ENCODE measurements around the gene SH3BP2. TPM values are rescaled to one million over a fixed set of nuclear protein-coding genes. Genes with fewer than 3 reads are reported as not detected.

The SH3BP2 gene
- total RNA-seq, 5 donors from 2014 or later (not counting 1 experiment from before 2014, with no cell fraction given), result 44.0 to 68.2 (median 49.7) TPM

- peak; percentile 26 to 89 (median 77) for DNase-seq
- H3K36me3 ChIP-seq (ENCODE audit: control insufficient read depth in 2 of 2, extremely low read depth in 1 of 2, insufficient read depth in 1 of 2, low read length in 1 of 2), result peaks cover 9 to 65% of the 10 kb centered on the region in 2 donors
- H3K4me1 ChIP-seq (ENCODE audit: control insufficient read depth in 1 of 2, extremely low read depth in 1 of 2, insufficient read depth in 2 of 2, low read length in 2 of 2), result peaks cover 0 to 29% of the 10 kb centered on the region in 2 experiments
- peak overlapping the region; percentile 39 to 49 (median 41) for H3K4me3 Mint-ChIP-seq
- ChIA-PET POLR2A (interaction anchor here (0.6 to 1.2 kb wide), 3 partner anchors 10 to 50 kb away, joined by 3 read pairs; no protein-coding TSS in a partner anchor), CTCF (interaction anchor here in 1 of 2 donors (0.6 kb wide), 2 partner anchors 14 to 21 kb away, joined by 7 to 8 read pairs; no protein-coding TSS in a partner anchor)
- H3K27me3 Mint-ChIP-seq, result no peaks in the 10 kb centered on the region
- H3K27ac ChIP-seq (ENCODE audit: low read length), result peak overlapping the region; percentile 98
- WGBS (ENCODE audit: insufficient coverage), result 23% methylated on average over 16 of the region's 21 CpGs
- no peaks in the 10 kb centered on the region for H3K9me3 ChIP-seq
- H3K9me3 Mint-ChIP-seq, result no peaks in the 10 kb centered on the region
- H3K4me1 Mint-ChIP-seq, result peaks cover 22 to 46% (median 33%) of the 10 kb centered on the region in 3 donors
- peak overlapping the region; percentile 89 to 91 for H3K27ac Mint-ChIP-seq
- H3K27me3 ChIP-seq (replicated peaks in 1 of 2; ENCODE audit: control insufficient read depth in 2 of 2, extremely low read depth in 1 of 2, insufficient read depth in 2 of 2, low read length in 1 of 2), result no peaks in the 10 kb centered on the region
- no peak overlapping the region for H3K4me3 ChIP-seq (ENCODE audit: control insufficient read depth in 1 of 2, extremely low read depth in 1 of 2, low read length in 1 of 2)
- peaks cover 37% of the 10 kb centered on the region for H3K36me3 Mint-ChIP-seq
- peak; percentile 93 to 96 (median 94) for ATAC-seq (replicated peaks in 1 of 4)
These were observed 46.7 kb upstream of the SH3BP2 start for GRCh38 chr4:2745981-2746806.

DNA sequence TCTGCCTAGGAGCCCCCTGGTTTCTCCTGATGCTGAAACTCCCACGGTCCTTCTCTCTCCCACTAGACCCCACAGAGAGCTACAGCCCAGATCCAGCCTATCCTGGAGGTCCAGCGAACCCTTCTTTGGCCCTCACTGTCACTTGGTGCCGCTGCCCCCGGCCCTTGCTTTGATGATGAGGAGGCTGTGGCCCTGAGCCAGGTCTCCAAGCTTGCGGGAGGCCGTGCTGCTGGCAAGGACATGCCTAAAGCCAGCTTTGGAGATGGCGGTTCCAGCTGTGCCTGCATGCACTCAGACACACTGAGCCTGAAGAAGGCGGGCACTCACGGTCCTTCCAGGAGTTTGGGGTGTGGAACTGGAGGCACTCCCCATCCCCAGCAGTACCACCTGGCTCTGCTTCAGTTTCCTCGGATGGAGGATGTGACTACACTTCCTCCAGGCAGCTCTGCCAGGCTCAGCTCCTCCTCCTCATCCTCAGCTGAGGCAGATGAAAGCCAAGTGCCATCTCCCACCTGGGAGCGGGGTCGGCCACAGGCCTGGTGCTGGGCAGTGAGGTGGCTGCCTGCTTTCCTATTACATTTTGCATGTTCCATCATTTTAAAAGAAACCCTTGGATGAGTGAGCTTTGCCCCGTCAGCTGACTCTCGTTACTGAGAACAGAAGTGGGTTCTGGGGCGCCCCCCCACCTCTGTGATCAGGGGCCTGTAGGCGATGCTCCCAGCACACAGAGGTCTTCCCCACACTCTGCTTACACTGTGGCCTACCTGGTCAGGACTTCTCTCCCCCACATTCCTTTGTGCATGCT, 45.8 kb upstream of the SH3BP2 start:
- POLR2A ChIA-PET, result interaction anchor here in 1 of 2 donors (0.6 to 1.2 kb wide), 4 partner anchors 11 to 1890 kb away, joined by 3 read pairs; no protein-coding TSS in a partner anchor
- Histone ChIP-seq H3K27me3 (replicated peaks in 1 of 2; ENCODE audit: control insufficient read depth in 2 of 2, extremely low read depth in 1 of 2, insufficient read depth in 2 of 2, low read length in 1 of 2) (no peaks in the 10 kb centered on the region), H3K4me3 (ENCODE audit: control insufficient read depth in 1 of 2, extremely low read depth in 1 of 2, low read length in 1 of 2) (no peak overlapping the region), H3K36me3 (ENCODE audit: control insufficient read depth in 2 of 2, extremely low read depth in 1 of 2, insufficient read depth in 1 of 2, low read length in 1 of 2) (peaks cover 9 to 62% of the 10 kb centered on the region in 2 donors), H3K27ac (ENCODE audit: low read length) (peak overlapping the region; percentile 98), H3K9me3 (no peaks in the 10 kb centered on the region), H3K4me1 (ENCODE audit: control insufficient read depth in 1 of 2, extremely low read depth in 1 of 2, insufficient read depth in 2 of 2, low read length in 2 of 2) (peaks cover 0 to 31% of the 10 kb centered on the region in 2 experiments)
- peak overlapping the region; percentile 1 to 39 (median 31) for H3K4me3 Mint-ChIP-seq
- H3K27me3 Mint-ChIP-seq, result no peaks in the 10 kb centered on the region
- no peaks in the 10 kb centered on the region for H3K9me3 Mint-ChIP-seq
- ATAC-seq (replicated peaks in 1 of 4) (no peak), DNase-seq (no peak)
- CTCF ChIA-PET, result interaction anchor here in 1 of 2 donors (0.6 kb wide), 1 partner anchor 13 kb away, joined by 7 read pairs; no protein-coding TSS in a partner anchor
- H3K36me3 Mint-ChIP-seq, result peaks cover 37% of the 10 kb centered on the region
- peaks cover 31 to 49% (median 33%) of the 10 kb centered on the region in 3 donors for H3K4me1 Mint-ChIP-seq
- H3K27ac Mint-ChIP-seq, result peak overlapping the region; percentile 89 to 91
- 79% methylated on average over 9 of the region's 16 CpGs for WGBS (ENCODE audit: insufficient coverage)

DNA sequence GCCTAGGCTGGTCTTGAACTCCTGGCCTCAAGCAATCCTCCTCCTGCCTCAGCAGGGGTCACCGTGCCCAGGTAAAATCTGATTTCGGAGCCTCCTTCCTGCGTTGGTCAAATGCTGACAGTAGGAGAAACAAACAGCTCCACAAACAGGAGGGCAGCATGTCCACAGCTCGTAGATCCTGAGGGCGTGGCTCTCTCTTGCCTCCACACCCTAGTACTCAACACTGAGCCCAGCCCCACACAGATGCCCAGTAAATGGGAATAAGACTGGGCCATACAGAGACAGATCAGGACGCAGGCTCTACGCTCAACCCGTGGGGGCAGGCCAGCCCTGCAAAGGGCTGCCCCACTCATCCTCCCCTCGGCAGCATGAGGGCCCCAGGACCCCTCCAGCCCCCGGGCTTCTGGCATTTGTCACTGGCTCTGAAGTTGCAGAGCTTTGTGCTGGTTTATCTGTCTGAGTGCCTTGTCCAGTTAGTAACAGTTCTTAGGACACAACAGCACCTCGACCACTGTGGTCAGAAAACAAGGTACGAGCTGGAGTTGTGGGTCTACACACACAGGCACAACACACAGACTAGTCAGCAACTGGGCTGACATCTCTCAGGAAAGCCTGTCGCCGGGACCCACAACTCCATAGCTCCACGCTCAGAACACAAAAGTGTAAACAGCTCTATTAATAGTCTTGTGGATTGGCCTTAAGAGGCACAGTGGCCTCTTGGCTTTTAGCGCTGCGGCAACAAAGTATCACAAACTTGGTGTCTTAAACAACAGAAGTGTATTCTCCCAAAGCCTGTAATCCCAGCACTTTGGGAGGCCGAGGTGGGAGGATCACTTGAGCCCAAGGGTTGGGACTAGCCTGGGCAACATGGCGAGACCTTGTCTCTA, 41.9 kb upstream of the SH3BP2 start:
- Mint-ChIP-seq H3K27ac (peak overlapping the region in 1 of 2 donors; percentile 34), H3K9me3 (no peaks in the 10 kb centered on the region), H3K4me3 (no peak overlapping the region), H3K27me3 (no peaks in the 10 kb centered on the region), H3K4me1 (peaks cover 39 to 58% (median 54%) of the 10 kb centered on the region in 3 donors), H3K36me3 (peaks cover 15% of the 10 kb centered on the region)
- ChIA-PET CTCF (no interaction called here), POLR2A (interaction anchor here (0.6 to 0.7 kb wide), 4 partner anchors 20 to 531 kb away, joined by 3 to 5 read pairs (median 4); no protein-coding TSS in a partner anchor)
- Histone ChIP-seq H3K4me3 (ENCODE audit: control insufficient read depth in 1 of 2, extremely low read depth in 1 of 2, low read length in 1 of 2) (no peak overlapping the region), H3K27me3 (replicated peaks in 1 of 2; ENCODE audit: control insufficient read depth in 2 of 2, extremely low read depth in 1 of 2, insufficient read depth in 2 of 2, low read length in 1 of 2) (no peaks in the 10 kb centered on the region), H3K4me1 (ENCODE audit: control insufficient read depth in 1 of 2, extremely low read depth in 1 of 2, insufficient read depth in 2 of 2, low read length in 2 of 2) (peaks cover 7 to 48% of the 10 kb centered on the region in 2 experiments), H3K36me3 (ENCODE audit: control insufficient read depth in 2 of 2, extremely low read depth in 1 of 2, insufficient read depth in 1 of 2, low read length in 1 of 2) (peaks cover 7 to 40% of the 10 kb centered on the region in 2 donors), H3K9me3 (no peaks in the 10 kb centered on the region), H3K27ac (ENCODE audit: low read length) (no peak overlapping the region)
- 100% methylated on average over 13 of the region's 19 CpGs for WGBS (ENCODE audit: insufficient coverage)
- DNase-seq (no peak), ATAC-seq (replicated peaks in 1 of 4) (no peak)

GRCh38 chr4:2753436-2753835, 39.4 kb upstream of the SH3BP2 start:
- H3K27me3 ChIP-seq (replicated peaks in 1 of 2; ENCODE audit: control insufficient read depth in 2 of 2, extremely low read depth in 1 of 2, insufficient read depth in 2 of 2, low read length in 1 of 2), result no peaks in the 10 kb centered on the region
- peaks cover 3 to 18% of the 10 kb centered on the region in 2 donors for H3K36me3 ChIP-seq (ENCODE audit: control insufficient read depth in 2 of 2, extremely low read depth in 1 of 2, insufficient read depth in 1 of 2, low read length in 1 of 2)
- H3K27ac ChIP-seq (ENCODE audit: low read length), result no peak overlapping the region
- DNase-seq (no peak), ATAC-seq (replicated peaks in 1 of 4) (no peak)
- no peaks in the 10 kb centered on the region for H3K36me3 Mint-ChIP-seq
- peaks cover 21 to 45% (median 36%) of the 10 kb centered on the region in 3 donors for H3K4me1 Mint-ChIP-seq
- no peaks in the 10 kb centered on the region for H3K9me3 ChIP-seq
- H3K4me1 ChIP-seq (ENCODE audit: control insufficient read depth in 1 of 2, extremely low read depth in 1 of 2, insufficient read depth in 2 of 2, low read length in 2 of 2), result peaks cover 7 to 35% of the 10 kb centered on the region in 2 experiments
- H3K27me3 Mint-ChIP-seq, result no peaks in the 10 kb centered on the region
- peak overlapping the region in 1 of 3 donors; percentile 19 for H3K4me3 Mint-ChIP-seq
- no peak overlapping the region for H3K4me3 ChIP-seq (ENCODE audit: control insufficient read depth in 1 of 2, extremely low read depth in 1 of 2, low read length in 1 of 2)
- ChIA-PET CTCF (no interaction called here), POLR2A (no interaction called here)
- peak overlapping the region in 1 of 2 donors; percentile 34 for H3K27ac Mint-ChIP-seq
- H3K9me3 Mint-ChIP-seq, result no peaks in the 10 kb centered on the region
- 92% methylated on average over 2 of the region's 4 CpGs for WGBS (ENCODE audit: insufficient coverage)

DNA sequence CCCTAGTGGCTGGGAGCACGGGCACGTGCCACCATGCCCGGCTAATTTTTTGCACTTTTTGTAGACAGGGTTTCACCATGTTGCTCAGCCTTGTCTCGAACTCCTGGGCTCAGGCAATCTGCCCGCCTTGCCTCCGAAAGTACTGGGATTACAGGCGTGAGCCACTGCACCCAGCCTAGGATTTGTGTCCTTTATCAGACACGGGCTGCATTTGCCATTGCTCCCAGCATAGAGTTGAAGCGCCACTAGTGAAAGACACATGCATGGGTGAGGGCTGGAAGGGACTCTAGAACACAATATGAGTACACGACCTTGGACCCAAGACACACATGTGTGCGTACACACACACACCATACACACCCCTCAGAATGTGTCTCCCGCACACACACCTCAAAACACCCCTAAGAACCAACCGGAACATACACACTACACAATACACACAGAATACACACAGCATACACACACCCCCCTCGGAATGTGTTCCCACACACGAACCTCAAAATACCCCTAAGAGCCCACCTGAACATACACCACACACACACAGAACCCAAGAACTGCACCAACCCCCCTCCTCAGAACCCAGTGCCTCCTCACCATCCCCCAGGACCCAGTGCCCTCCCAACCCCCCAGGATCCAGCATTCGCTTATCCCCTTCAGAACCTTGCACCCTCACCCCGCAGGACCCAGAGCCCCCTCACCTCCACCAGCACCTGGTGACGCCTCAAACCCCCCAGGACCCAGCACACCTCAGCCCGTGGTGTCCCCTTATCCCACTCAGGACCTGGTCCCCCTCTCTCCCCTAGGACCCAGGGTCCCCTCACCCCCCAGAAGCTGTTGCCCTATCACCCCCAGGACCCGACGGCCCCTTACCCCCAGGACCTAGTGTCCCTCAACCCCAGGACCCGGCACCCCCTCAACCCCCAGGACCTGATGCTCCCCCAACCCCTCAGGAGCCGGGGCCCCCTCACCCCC, 37.8 kb upstream of the SH3BP2 start:
- Histone ChIP-seq H3K27ac (ENCODE audit: low read length) (peak overlapping the region; percentile 13), H3K36me3 (ENCODE audit: control insufficient read depth in 2 of 2, extremely low read depth in 1 of 2, insufficient read depth in 1 of 2, low read length in 1 of 2) (peaks cover 3 to 17% of the 10 kb centered on the region in 2 donors), H3K27me3 (replicated peaks in 1 of 2; ENCODE audit: control insufficient read depth in 2 of 2, extremely low read depth in 1 of 2, insufficient read depth in 2 of 2, low read length in 1 of 2) (no peaks in the 10 kb centered on the region), H3K4me3 (ENCODE audit: control insufficient read depth in 1 of 2, extremely low read depth in 1 of 2, low read length in 1 of 2) (peak overlapping the region; percentile 64 to 65), H3K9me3 (no peaks in the 10 kb centered on the region), H3K4me1 (ENCODE audit: control insufficient read depth in 1 of 2, extremely low read depth in 1 of 2, insufficient read depth in 2 of 2, low read length in 2 of 2) (peaks cover 7 to 31% of the 10 kb centered on the region in 2 experiments)
- ATAC-seq (replicated peaks in 1 of 4) (no peak), DNase-seq (no peak)
- WGBS (ENCODE audit: insufficient coverage), result 56% methylated on average over 17 of the region's 23 CpGs
- POLR2A ChIA-PET, result no interaction called here
- CTCF ChIA-PET, result interaction anchor here in 1 of 2 donors (0.6 to 0.9 kb wide), 2 partner anchors 199 to 620 kb away, joined by 3 read pairs; no protein-coding TSS in a partner anchor
- Mint-ChIP-seq H3K4me1 (peaks cover 17 to 36% (median 36%) of the 10 kb centered on the region in 3 donors), H3K4me3 (peak overlapping the region; percentile 66 to 86 (median 77)), H3K27ac (peak overlapping the region; percentile 66 to 82), H3K9me3 (no peaks in the 10 kb centered on the region), H3K27me3 (no peaks in the 10 kb centered on the region), H3K36me3 (no peaks in the 10 kb centered on the region)

Data from T-cell (primary cell).